Measurements from ENCODE around the gene SMU1.

SMU1 gene

GRCh38 chr9:33123407-33124031, 47.0 kb upstream of the SMU1 start:
- no peak overlapping the region for H2BK12ac ChIP-seq (ENCODE audit: low read length)
- no peaks in the 10 kb centered on the region for H3K36me3 ChIP-seq (replicated peaks in 1 of 2; ENCODE audit: control insufficient read depth in 2 of 2, insufficient read depth in 2 of 2, low read length in 2 of 2)
- no peak overlapping the region for H3K18ac ChIP-seq (ENCODE audit: low read length)
- no peak overlapping the region for H2BK120ac ChIP-seq (ENCODE audit: low read depth, low read length)
- H2AK5ac ChIP-seq (ENCODE audit: low read depth, low read length): no peak overlapping the region
- no peaks in the 10 kb centered on the region for H3K9me3 ChIP-seq (replicated peaks in 1 of 2; ENCODE audit: control insufficient read depth in 2 of 2, insufficient read depth in 1 of 2, low read depth in 1 of 2, low read length in 2 of 2)
- H3K4ac ChIP-seq (ENCODE audit: low read length): no peak overlapping the region
- WGBS, 2 donors (ENCODE audit: extremely low coverage in 2 of 2, insufficient read length in 2 of 2, insufficient replicate concordance in 1 of 2): no CpG with 5 or more reads among the region's 8 CpGs
- peaks cover 0 to 2% of the 10 kb centered on the region in 2 donors for H3K4me1 ChIP-seq (ENCODE audit: control insufficient read depth in 2 of 2, insufficient read depth in 1 of 2, low read depth in 1 of 2, low read length in 2 of 2)
- H2BK5ac ChIP-seq (ENCODE audit: low read length): no peak overlapping the region
- H4K8ac ChIP-seq (ENCODE audit: low read depth, low read length): no peak overlapping the region
- no peak overlapping the region for H3K14ac ChIP-seq (ENCODE audit: low read length)
- H3K27me3 ChIP-seq (ENCODE audit: control insufficient read depth in 3 of 3, insufficient read depth in 3 of 3, low read depth in 1 of 3, low read length in 3 of 3): no peaks in the 10 kb centered on the region
- no peak for DNase-seq (ENCODE audit: low spot score)
- no peak overlapping the region for H3K4me2 ChIP-seq (ENCODE audit: insufficient read depth, low read length, poor library complexity, severe bottlenecking)
- no peak overlapping the region for H3K27ac ChIP-seq (replicated peaks; ENCODE audit: low read length)
- H3K9ac ChIP-seq (ENCODE audit: low read depth, low read length, poor library complexity): no peak overlapping the region
- H3K79me1 ChIP-seq (ENCODE audit: low read depth, low read length): no peaks in the 10 kb centered on the region
- peak overlapping the region in 1 of 2 donors; percentile 25 for H3K4me3 ChIP-seq (ENCODE audit: low read length in 2 of 2)
- no peak overlapping the region for H4K91ac ChIP-seq (ENCODE audit: low read depth, low read length, poor library complexity)
- H3K23ac ChIP-seq (ENCODE audit: low read depth, low read length, poor library complexity): no peak overlapping the region
- H2AFZ ChIP-seq (ENCODE audit: low read length): no peak overlapping the region
- no peak overlapping the region for H2BK15ac ChIP-seq (ENCODE audit: low read length)

- Histone ChIP-seq H2BK120ac (ENCODE audit: low read depth, low read length) (no peak overlapping the region), H3K27ac (replicated peaks; ENCODE audit: low read length) (no peak overlapping the region), H3K36me3 (replicated peaks in 1 of 2; ENCODE audit: control insufficient read depth in 2 of 2, insufficient read depth in 2 of 2, low read length in 2 of 2) (no peaks in the 10 kb centered on the region), H3K79me1 (ENCODE audit: low read depth, low read length) (no peaks in the 10 kb centered on the region), H2BK12ac (ENCODE audit: low read length) (no peak overlapping the region), H3K9me3 (replicated peaks in 1 of 2; ENCODE audit: control insufficient read depth in 2 of 2, insufficient read depth in 1 of 2, low read depth in 1 of 2, low read length in 2 of 2) (no peaks in the 10 kb centered on the region), H3K4me3 (ENCODE audit: low read length in 2 of 2) (no peak overlapping the region), H2AK5ac (ENCODE audit: low read depth, low read length) (no peak overlapping the region), H4K8ac (ENCODE audit: low read depth, low read length) (no peak overlapping the region), H3K4me1 (ENCODE audit: control insufficient read depth in 2 of 2, insufficient read depth in 1 of 2, low read depth in 1 of 2, low read length in 2 of 2) (peaks cover 0 to 2% of the 10 kb centered on the region in 2 donors), H3K18ac (ENCODE audit: low read length) (no peak overlapping the region), H4K91ac (ENCODE audit: low read depth, low read length, poor library complexity) (no peak overlapping the region), H3K27me3 (ENCODE audit: control insufficient read depth in 3 of 3, insufficient read depth in 3 of 3, low read depth in 1 of 3, low read length in 3 of 3) (no peaks in the 10 kb centered on the region), H2BK15ac (ENCODE audit: low read length) (no peak overlapping the region), H3K23ac (ENCODE audit: low read depth, low read length, poor library complexity) (no peak overlapping the region), H3K4me2 (ENCODE audit: insufficient read depth, low read length, poor library complexity, severe bottlenecking) (no peak overlapping the region), H2AFZ (ENCODE audit: low read length) (no peak overlapping the region), H3K14ac (ENCODE audit: low read length) (no peak overlapping the region), H2BK5ac (ENCODE audit: low read length) (no peak overlapping the region), H3K4ac (ENCODE audit: low read length) (no peak overlapping the region), H3K9ac (ENCODE audit: low read depth, low read length, poor library complexity) (no peak overlapping the region)
- DNase-seq (ENCODE audit: low spot score): no peak
- whole genome bisulfite sequencing, 2 donors (ENCODE audit: extremely low coverage in 2 of 2, insufficient read length in 2 of 2, insufficient replicate concordance in 1 of 2): no CpG with 5 or more reads among the region's 1 CpG
Measured at GRCh38 chr9:33120620-33121019, 44.1 kb upstream of the SMU1 start.

- WGBS, 2 donors (ENCODE audit: extremely low coverage in 2 of 2, insufficient read length in 2 of 2, insufficient replicate concordance in 1 of 2): no CpG with 5 or more reads among the region's 4 CpGs
- Histone ChIP-seq H3K4ac (ENCODE audit: low read length) (no peak overlapping the region), H3K4me2 (ENCODE audit: insufficient read depth, low read length, poor library complexity, severe bottlenecking) (no peak overlapping the region), H3K36me3 (replicated peaks in 1 of 2; ENCODE audit: control insufficient read depth in 2 of 2, insufficient read depth in 2 of 2, low read length in 2 of 2) (peaks cover 0 to 5% of the 10 kb centered on the region in 2 donors), H2BK12ac (ENCODE audit: low read length) (no peak overlapping the region), H3K27me3 (ENCODE audit: control insufficient read depth in 3 of 3, insufficient read depth in 3 of 3, low read depth in 1 of 3, low read length in 3 of 3) (no peaks in the 10 kb centered on the region), H3K14ac (ENCODE audit: low read length) (no peak overlapping the region), H3K18ac (ENCODE audit: low read length) (no peak overlapping the region), H3K27ac (replicated peaks; ENCODE audit: low read length) (no peak overlapping the region), H2BK120ac (ENCODE audit: low read depth, low read length) (no peak overlapping the region), H3K79me1 (ENCODE audit: low read depth, low read length) (no peaks in the 10 kb centered on the region), H2BK5ac (ENCODE audit: low read length) (no peak overlapping the region), H3K4me1 (ENCODE audit: control insufficient read depth in 2 of 2, insufficient read depth in 1 of 2, low read depth in 1 of 2, low read length in 2 of 2) (no peaks in the 10 kb centered on the region), H2AFZ (ENCODE audit: low read length) (no peak overlapping the region), H3K9me3 (replicated peaks in 1 of 2; ENCODE audit: control insufficient read depth in 2 of 2, insufficient read depth in 1 of 2, low read depth in 1 of 2, low read length in 2 of 2) (no peaks in the 10 kb centered on the region), H2BK15ac (ENCODE audit: low read length) (no peak overlapping the region), H4K91ac (ENCODE audit: low read depth, low read length, poor library complexity) (no peak overlapping the region), H4K8ac (ENCODE audit: low read depth, low read length) (no peak overlapping the region), H3K23ac (ENCODE audit: low read depth, low read length, poor library complexity) (no peak overlapping the region), H2AK5ac (ENCODE audit: low read depth, low read length) (no peak overlapping the region), H3K9ac (ENCODE audit: low read depth, low read length, poor library complexity) (no peak overlapping the region), H3K4me3 (ENCODE audit: low read length in 2 of 2) (no peak overlapping the region)
- no peak for DNase-seq (ENCODE audit: low spot score)
Measured at GRCh38 chr9:33117796-33118195, 41.3 kb upstream of the SMU1 start.

- H3K9ac ChIP-seq (ENCODE audit: low read depth, low read length, poor library complexity): no peak overlapping the region
- H3K4ac ChIP-seq (ENCODE audit: low read length): no peak overlapping the region
- H2BK5ac ChIP-seq (ENCODE audit: low read length): no peak overlapping the region
- WGBS, 2 donors (ENCODE audit: extremely low coverage in 2 of 2, insufficient read length in 2 of 2, insufficient replicate concordance in 1 of 2): no CpG with 5 or more reads among the region's 1 CpG
- no peak overlapping the region for H2AK5ac ChIP-seq (ENCODE audit: low read depth, low read length)
- no peak overlapping the region for H3K4me3 ChIP-seq (ENCODE audit: low read length in 2 of 2)
- no peaks in the 10 kb centered on the region for H3K9me3 ChIP-seq (replicated peaks in 1 of 2; ENCODE audit: control insufficient read depth in 2 of 2, insufficient read depth in 1 of 2, low read depth in 1 of 2, low read length in 2 of 2)
- H3K14ac ChIP-seq (ENCODE audit: low read length): no peak overlapping the region
- no peak overlapping the region for H3K23ac ChIP-seq (ENCODE audit: low read depth, low read length, poor library complexity)
- no peak overlapping the region for H4K8ac ChIP-seq (ENCODE audit: low read depth, low read length)
- no peaks in the 10 kb centered on the region for H3K4me1 ChIP-seq (ENCODE audit: control insufficient read depth in 2 of 2, insufficient read depth in 1 of 2, low read depth in 1 of 2, low read length in 2 of 2)
- no peaks in the 10 kb centered on the region for H3K79me1 ChIP-seq (ENCODE audit: low read depth, low read length)
- H2BK12ac ChIP-seq (ENCODE audit: low read length): no peak overlapping the region
- no peak overlapping the region for H3K18ac ChIP-seq (ENCODE audit: low read length)
- H2BK15ac ChIP-seq (ENCODE audit: low read length): no peak overlapping the region
- DNase-seq (ENCODE audit: low spot score): no peak
- H3K27ac ChIP-seq (replicated peaks; ENCODE audit: low read length): no peak overlapping the region
- no peaks in the 10 kb centered on the region for H3K27me3 ChIP-seq (ENCODE audit: control insufficient read depth in 3 of 3, insufficient read depth in 3 of 3, low read depth in 1 of 3, low read length in 3 of 3)
- H2AFZ ChIP-seq (ENCODE audit: low read length): no peak overlapping the region
- H3K36me3 ChIP-seq (replicated peaks in 1 of 2; ENCODE audit: control insufficient read depth in 2 of 2, insufficient read depth in 2 of 2, low read length in 2 of 2): peaks cover 0 to 6% of the 10 kb centered on the region in 2 donors
- no peak overlapping the region for H3K4me2 ChIP-seq (ENCODE audit: insufficient read depth, low read length, poor library complexity, severe bottlenecking)
- H2BK120ac ChIP-seq (ENCODE audit: low read depth, low read length): no peak overlapping the region
- H4K91ac ChIP-seq (ENCODE audit: low read depth, low read length, poor library complexity): no peak overlapping the region
Measured at GRCh38 chr9:33117306-33117705, 40.8 kb upstream of the SMU1 start.

Measured in neuronal stem cell (in vitro differentiated cells).